C4-2B (cell line): ENCODE results near the gene ABHD12.
A peak's percentile ranks its signal among the peaks of the same experiment; 100 is the strongest.

Experiments
- H3K27ac ChIP-seq: fragments of 450-650 bp; 2 replicates; pipeline ENCODE4 v1.5.1; 2017
- ZFX ChIP-seq: fragments of 450-650 bp; IDR thresholded peaks from 2 replicates; pipeline ENCODE4 v1.6.1; 2017
- TF ChIP-seq, protein P1 (sequence below): fragments of 450-650 bp; conservative IDR thresholded peaks from 2 replicates; pipeline ENCODE4 v1.5.1; 2017; ENCODE audit warnings: mild to moderate bottlenecking

Gene ABHD12

GRCh38 chr20:25258828-25259227 is 131.8 kb downstream of the ABHD12 start:
- TF ChIP-seq ZFX, result no peak
- TF ChIP-seq, protein P1, sequence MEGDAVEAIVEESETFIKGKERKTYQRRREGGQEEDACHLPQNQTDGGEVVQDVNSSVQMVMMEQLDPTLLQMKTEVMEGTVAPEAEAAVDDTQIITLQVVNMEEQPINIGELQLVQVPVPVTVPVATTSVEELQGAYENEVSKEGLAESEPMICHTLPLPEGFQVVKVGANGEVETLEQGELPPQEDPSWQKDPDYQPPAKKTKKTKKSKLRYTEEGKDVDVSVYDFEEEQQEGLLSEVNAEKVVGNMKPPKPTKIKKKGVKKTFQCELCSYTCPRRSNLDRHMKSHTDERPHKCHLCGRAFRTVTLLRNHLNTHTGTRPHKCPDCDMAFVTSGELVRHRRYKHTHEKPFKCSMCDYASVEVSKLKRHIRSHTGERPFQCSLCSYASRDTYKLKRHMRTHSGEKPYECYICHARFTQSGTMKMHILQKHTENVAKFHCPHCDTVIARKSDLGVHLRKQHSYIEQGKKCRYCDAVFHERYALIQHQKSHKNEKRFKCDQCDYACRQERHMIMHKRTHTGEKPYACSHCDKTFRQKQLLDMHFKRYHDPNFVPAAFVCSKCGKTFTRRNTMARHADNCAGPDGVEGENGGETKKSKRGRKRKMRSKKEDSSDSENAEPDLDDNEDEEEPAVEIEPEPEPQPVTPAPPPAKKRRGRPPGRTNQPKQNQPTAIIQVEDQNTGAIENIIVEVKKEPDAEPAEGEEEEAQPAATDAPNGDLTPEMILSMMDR, result no peak
- H3K27ac ChIP-seq, result no peak overlapping the region

- TF ChIP-seq, protein P1, result no peak
- no peak for TF ChIP-seq ZFX
- H3K27ac ChIP-seq, result no peak overlapping the region
Observed at GRCh38 chr20:25258476-25258805, 132.2 kb downstream of the ABHD12 start.

DNA sequence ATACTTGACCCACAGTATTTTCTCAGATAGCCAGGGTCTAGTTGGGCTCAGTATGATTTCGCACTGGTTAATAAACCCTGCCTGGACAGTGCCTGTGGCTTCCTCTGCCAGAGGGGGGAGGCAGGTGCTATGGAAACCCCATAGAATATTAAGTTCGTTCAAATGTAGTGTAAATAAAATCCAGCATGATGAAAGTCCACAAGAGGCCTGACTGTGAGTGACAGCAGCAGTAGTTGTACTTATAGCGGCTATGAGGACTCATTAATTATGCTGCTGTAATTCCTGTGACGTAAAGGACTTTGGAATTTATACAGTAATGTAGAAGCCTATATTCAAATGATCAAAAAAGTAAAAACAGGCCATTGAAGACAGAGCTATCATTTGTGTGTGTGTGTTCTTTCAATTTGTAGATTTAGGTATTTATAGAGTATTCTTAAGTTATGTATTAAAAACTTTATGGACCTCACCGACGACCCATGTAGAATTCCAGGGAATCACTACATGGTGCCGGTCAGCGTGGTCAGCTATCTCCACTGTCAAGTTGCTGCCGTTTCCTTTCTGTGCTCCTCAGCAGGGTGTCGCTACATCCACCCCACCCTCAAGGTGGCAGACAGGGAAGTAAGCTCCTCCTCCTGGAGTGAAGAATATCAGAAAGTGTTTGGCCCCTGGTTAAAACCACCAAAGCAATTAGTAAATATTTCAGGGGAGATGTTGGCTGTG is 132.7 kb downstream of the ABHD12 start:
- H3K27ac ChIP-seq, result no peak overlapping the region
- TF ChIP-seq, protein P1, result no peak
- TF ChIP-seq ZFX, result no peak

GRCh38 chr20:25257130-25257529 is 133.5 kb downstream of the ABHD12 start:
- no peak for TF ChIP-seq ZFX
- TF ChIP-seq, protein P1, result no peak
- H3K27ac ChIP-seq, result peak overlapping the region; percentile 13; the same call in 1 of the 2 replicates

DNA sequence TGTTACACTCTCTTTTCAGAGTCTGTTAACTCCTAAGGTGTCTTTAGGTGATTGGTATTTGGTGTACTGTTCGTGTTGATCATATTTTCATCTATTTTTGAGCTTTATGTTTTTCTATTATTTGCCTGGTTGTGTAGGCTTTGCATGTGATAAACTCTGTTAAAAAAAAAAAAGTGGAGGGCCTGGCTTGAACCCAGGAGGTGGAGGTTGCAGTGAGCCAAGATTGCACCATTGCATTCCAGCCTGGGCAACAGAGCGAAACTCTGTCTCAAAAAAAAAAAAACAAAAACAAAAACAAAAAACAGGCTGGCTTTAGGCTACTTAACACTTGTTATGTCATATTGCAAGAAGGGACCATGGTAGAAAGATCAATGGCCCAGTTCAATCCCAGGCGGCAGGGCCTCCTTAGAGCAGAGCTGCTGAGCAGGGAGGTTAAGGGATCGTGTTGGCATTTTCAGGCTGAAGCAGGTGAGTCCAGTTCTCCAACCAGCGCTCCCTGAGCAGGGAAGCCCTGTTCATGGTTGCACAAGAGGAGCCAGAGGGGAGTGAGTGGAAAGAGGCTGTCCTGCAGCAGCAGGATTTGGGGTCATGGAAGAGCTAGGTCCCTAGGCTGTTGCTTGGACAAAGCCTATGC is 134.3 kb downstream of the ABHD12 start:
- TF ChIP-seq ZFX, result no peak
- TF ChIP-seq, protein P1, result no peak
- H3K27ac ChIP-seq, result peak overlapping the region; percentile 13; the same call in 1 of the 2 replicates

- TF ChIP-seq, protein P1, result peak; percentile 51
- no peak for TF ChIP-seq ZFX
- peak overlapping the region; percentile 55 for H3K27ac ChIP-seq
Observed at GRCh38 chr20:25254986-25255680, 135.5 kb downstream of the ABHD12 start.

- H3K27ac ChIP-seq, result no peak overlapping the region
- TF ChIP-seq, protein P1, result no peak
- no peak for TF ChIP-seq ZFX
Observed at GRCh38 chr20:25254571-25254970, 136.1 kb downstream of the ABHD12 start.
